Measurements from ENCODE around the gene ILK. TPM values are rescaled to one million over a fixed set of nuclear protein-coding genes. Genes with fewer than 3 reads are reported as not detected.

Gene ILK
- total RNA-seq, 4 donors from 2014 or later, result 481 to 652 (median 606) TPM

DNA sequence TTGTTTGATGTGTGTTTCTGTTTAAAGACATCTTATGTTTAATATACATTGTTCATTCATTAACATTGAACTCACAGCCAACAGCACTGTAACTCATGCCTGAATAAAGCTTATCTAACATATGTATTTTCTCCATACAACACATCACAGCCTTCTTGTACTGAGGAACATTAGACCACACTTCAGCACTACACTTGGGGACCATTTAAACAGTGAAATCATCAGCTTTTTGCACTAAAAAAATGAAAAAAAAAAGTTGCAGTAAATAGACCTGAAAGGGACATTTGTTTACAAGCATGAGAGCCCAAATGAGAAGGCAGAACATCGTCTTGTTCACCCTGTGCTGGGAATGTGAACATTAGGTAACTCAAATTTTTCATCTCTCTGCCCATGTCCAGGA is 31.0 kb downstream of the ILK start:
- TF ChIP-seq EP300 (IDR thresholded peaks at IDR 0.05) (no peak), POLR2AphosphoS5 (IDR thresholded peaks at IDR 0.05) (no peak), POLR2A (IDR thresholded peaks at IDR 0.05; ENCODE audit: low read depth) (no peak)
- TF ChIP-seq, protein P1, sequence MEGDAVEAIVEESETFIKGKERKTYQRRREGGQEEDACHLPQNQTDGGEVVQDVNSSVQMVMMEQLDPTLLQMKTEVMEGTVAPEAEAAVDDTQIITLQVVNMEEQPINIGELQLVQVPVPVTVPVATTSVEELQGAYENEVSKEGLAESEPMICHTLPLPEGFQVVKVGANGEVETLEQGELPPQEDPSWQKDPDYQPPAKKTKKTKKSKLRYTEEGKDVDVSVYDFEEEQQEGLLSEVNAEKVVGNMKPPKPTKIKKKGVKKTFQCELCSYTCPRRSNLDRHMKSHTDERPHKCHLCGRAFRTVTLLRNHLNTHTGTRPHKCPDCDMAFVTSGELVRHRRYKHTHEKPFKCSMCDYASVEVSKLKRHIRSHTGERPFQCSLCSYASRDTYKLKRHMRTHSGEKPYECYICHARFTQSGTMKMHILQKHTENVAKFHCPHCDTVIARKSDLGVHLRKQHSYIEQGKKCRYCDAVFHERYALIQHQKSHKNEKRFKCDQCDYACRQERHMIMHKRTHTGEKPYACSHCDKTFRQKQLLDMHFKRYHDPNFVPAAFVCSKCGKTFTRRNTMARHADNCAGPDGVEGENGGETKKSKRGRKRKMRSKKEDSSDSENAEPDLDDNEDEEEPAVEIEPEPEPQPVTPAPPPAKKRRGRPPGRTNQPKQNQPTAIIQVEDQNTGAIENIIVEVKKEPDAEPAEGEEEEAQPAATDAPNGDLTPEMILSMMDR (IDR thresholded peaks at IDR 0.05), result no peak
- DNase-seq (ENCODE audit: extremely low spot score), result no peak
- Histone ChIP-seq H3K36me3 (peaks cover 17 to 44% (median 38%) of the 10 kb centered on the region in 4 donors), H3K27me3 (no peaks in the 10 kb centered on the region), H3K27ac (replicated peaks in 1 of 4) (peak overlapping the region in 3 of 4 donors; percentile 60 to 78 (median 60)), H3K4me1 (peaks cover 48 to 64% (median 58%) of the 10 kb centered on the region in 4 donors), H3K9me3 (no peaks in the 10 kb centered on the region), H3K4me3 (no peak overlapping the region)
- 78% methylated on average over 1 of the region's 1 CpG for WGBS
- intact Hi-C loops (cut with DNase I), result no loop called here

DNA sequence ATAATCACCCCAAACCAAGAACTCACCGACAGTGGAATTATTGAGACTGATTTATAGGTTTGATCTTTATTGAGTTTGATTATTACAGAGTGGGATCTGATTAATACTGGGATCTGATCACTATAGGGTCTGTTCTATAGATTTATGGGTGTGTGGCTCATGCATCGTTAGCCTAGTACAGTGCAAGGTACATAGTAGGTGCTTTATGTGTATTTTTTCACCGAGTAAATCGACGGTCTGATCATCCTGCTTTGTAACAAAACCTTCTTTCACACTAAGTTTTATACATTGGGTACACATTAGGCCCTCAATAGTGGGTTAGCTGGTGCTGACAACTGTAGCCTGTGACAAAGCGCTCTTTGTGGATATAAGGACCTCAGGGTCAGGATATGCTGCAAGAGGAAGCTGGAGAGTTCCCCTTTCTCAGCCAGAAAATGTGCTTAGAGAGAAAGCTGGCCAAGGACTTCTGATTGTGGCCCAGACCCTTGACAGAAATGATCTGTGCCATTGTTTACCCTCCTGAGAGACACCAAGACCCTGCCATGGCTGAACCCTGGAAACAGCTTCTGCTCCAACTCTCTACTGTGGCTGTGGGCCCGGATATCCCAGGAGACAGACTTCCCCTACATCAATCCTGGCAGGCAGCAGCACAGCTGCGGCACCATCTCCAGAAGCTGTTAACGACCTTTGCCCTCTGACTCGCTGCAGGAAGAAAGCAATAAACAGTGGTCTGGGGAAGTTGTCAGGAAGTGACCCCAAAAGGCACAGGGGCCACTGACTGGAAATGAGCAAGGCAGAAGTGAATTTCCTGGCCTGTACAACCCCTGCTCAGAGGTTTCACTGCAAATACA is 31.7 kb downstream of the ILK start:
- no peaks in the 10 kb centered on the region for H3K9me3 ChIP-seq
- intact Hi-C loops (cut with DNase I), result no loop called here
- no peaks in the 10 kb centered on the region for H3K27me3 ChIP-seq
- no peak overlapping the region for H3K4me3 ChIP-seq
- H3K27ac ChIP-seq (replicated peaks in 1 of 4), result peak overlapping the region; percentile 60 to 78 (median 62)
- H3K36me3 ChIP-seq, result peaks cover 9 to 44% (median 37%) of the 10 kb centered on the region in 4 donors
- 39% methylated on average over 10 of the region's 10 CpGs for WGBS
- peaks cover 48 to 69% (median 59%) of the 10 kb centered on the region in 4 donors for H3K4me1 ChIP-seq
- peak; percentile 52 for TF ChIP-seq EP300 (IDR thresholded peaks at IDR 0.05)
- TF ChIP-seq, protein P1 (IDR thresholded peaks at IDR 0.05), result no peak
- TF ChIP-seq POLR2AphosphoS5 (IDR thresholded peaks at IDR 0.05), result peak; percentile 13 to 51
- TF ChIP-seq POLR2A (IDR thresholded peaks at IDR 0.05; ENCODE audit: low read depth), result no peak
- no peak for DNase-seq (ENCODE audit: extremely low spot score)

DNA sequence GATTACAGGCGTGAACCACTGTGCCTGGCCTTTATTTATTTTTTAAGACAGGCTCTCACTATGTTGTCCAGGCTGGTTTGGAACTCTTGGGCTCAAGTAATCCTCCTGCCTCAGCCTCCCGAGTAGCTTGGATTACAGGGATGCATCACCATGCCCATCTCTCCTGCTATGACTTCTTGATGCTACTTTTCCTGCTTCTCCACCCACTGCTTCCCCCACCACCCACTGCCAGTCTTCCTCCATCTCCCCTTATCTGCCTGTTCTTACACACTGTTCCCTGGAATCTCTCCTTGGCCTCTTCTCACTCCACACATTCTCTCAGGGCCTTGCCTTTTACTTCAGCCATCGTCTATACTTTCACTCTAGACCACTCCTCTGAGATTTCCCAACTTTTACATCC is 32.9 kb downstream of the ILK start:
- peaks cover 3 to 44% (median 36%) of the 10 kb centered on the region in 4 donors for H3K36me3 ChIP-seq
- no peaks in the 10 kb centered on the region for H3K9me3 ChIP-seq
- no peak overlapping the region for H3K4me3 ChIP-seq
- peaks cover 48 to 69% (median 60%) of the 10 kb centered on the region in 4 donors for H3K4me1 ChIP-seq
- intact Hi-C loops (cut with DNase I), result no loop called here
- no peak for DNase-seq (ENCODE audit: extremely low spot score)
- no peaks in the 10 kb centered on the region for H3K27me3 ChIP-seq
- no peak for TF ChIP-seq EP300 (IDR thresholded peaks at IDR 0.05)
- TF ChIP-seq, protein P1 (IDR thresholded peaks at IDR 0.05), result no peak
- no peak for TF ChIP-seq POLR2A (IDR thresholded peaks at IDR 0.05; ENCODE audit: low read depth)
- no peak for TF ChIP-seq POLR2AphosphoS5 (IDR thresholded peaks at IDR 0.05)
- WGBS, result 92% methylated on average over 3 of the region's 3 CpGs
- H3K27ac ChIP-seq (replicated peaks in 1 of 4), result peak overlapping the region in 3 of 4 donors; percentile 60 to 78 (median 63)

DNA sequence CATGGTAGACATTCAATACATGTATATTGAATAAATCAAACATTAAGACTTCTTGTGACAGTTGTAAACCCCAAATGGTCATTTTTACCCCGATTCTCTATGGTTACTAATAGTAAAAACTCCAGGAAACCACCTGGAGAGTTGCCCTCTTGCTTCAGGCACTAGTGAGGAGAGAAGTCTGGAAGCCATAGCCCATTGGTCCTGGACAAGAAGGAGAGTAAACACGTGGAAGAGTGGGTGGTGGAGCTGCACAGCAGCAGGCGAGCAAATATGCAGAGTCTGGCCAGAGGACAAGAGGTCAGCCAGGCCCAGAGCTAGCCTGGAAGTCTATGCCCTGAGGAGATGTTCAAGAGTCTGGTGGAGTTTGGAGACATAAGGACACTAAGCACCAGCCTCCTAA is 34.3 kb downstream of the ILK start:
- DNase-seq (ENCODE audit: extremely low spot score), result no peak
- H3K9me3 ChIP-seq, result no peaks in the 10 kb centered on the region
- no peaks in the 10 kb centered on the region for H3K27me3 ChIP-seq
- peak overlapping the region in 3 of 4 donors; percentile 50 to 78 (median 54) for H3K27ac ChIP-seq (replicated peaks in 1 of 4)
- intact Hi-C loops (cut with DNase I), result no loop called here
- peaks cover 48 to 74% (median 60%) of the 10 kb centered on the region in 4 donors for H3K4me1 ChIP-seq
- H3K36me3 ChIP-seq, result peaks cover 0 to 31% (median 23%) of the 10 kb centered on the region in 4 donors
- TF ChIP-seq POLR2AphosphoS5 (IDR thresholded peaks at IDR 0.05), result peak in 1 of 2 donors; percentile 37
- TF ChIP-seq, protein P1 (IDR thresholded peaks at IDR 0.05), result no peak
- H3K4me3 ChIP-seq, result no peak overlapping the region
- WGBS, result 15% methylated on average over 3 of the region's 3 CpGs

All from esophagus muscularis mucosa (tissue), 4 donors.